ENCODE measurements around the gene LDB2.

The LDB2 gene

DNA sequence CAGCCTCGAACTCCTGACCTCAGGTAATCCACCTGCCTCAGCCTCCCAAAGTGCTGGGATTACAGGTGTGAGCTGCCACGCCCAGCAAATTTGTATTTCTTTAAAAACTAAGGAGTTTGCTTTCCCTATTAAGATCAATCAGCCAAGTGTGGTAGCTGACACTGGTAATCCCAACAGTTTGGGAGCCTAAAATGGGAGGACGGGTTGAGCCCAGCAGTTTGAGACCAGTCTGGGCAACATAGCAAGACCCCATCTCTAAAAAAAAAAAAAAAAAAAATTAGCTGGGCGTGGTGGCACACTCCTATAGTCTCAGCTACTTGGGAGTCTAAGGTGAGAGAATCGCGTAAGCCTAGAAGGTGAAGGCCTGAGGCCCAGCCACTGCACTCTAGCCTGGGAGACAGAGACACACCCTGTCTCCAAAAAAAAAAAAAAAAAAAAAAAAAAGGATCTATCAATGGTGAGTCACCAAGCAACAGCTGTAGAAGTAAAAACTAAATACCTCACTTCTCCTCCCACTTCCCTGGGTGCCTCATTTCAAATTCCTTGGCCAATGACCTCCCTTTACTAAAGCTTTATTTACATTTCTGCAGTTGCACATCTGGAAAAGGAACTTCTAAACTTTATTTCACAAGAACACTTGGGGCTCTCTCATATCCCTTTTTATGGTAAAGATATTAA is 54.5 kb downstream of the LDB2 start:
- no peak for DNase-seq (ENCODE audit: low read depth in 2 of 2)

DNA sequence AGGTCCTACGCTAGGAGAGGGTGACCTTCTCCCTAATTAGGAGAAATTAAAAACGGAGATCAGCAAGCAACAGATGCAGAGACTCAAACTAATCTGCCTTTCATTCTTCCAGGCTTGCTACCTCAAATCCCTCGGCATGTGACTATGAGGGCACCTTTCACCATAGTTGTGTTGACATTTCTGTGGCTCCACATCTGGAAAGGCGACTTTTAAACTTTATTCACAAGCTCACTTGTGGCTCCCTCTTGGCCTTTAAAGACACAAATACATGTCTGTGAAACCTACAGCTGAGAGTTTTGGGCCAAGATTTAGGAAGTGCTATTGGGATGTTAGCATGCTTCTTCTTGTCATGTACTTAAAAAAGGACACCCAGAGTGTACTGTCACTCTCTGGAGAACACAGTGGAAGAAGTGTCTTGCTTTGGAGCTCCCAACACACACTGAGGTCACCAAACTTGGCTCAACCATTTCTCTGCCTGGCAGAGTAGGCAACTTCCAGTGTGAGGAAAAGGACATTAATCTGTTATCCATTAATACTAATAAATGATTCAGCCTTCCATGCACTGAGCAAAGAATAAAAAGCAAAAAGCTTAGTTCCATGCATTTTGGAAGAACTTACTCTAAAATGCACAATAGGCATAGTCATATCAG is 60.1 kb downstream of the LDB2 start:
- no peak for DNase-seq (ENCODE audit: low read depth in 2 of 2)

DNA sequence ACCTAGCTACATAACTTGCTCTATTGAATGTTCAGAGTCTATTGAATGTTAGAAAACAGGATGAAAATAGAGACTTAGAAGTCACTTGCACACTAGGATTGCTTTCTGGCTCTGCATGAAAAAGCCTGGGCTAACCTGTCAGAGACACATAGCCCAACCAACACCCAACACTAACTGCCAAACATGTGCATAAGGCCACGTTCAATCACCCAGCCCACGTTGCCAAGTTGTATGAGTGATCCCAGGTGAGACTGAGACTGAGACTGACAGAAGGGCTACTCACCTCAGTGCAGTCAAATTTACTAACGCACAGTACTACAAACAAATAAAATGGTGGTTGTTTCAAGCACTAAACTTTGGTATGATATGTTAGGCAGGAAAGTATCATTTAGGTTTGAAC is 61.0 kb downstream of the LDB2 start:
- no peak for DNase-seq (ENCODE audit: low read depth in 2 of 2)

DNA sequence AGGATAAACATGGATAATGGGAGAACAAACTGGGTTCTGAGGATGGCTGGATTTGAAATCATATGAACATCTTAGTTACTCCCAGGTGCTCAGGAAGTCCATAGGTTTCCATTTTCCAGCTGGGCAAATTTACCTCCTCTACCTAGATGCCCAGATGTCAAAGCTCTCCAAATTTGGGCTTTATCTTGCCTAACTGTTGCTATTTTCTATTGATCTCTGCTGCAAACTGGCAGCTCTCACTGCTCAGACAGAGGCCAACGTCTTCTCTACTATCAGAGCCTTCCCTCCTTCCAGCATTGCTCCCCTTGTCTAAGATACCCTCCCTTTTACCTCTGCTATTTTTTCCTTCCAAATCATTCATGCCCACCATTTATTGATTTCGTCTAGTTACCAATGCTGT is 62.1 kb downstream of the LDB2 start:
- no peak for DNase-seq (ENCODE audit: low read depth in 2 of 2)

DNA sequence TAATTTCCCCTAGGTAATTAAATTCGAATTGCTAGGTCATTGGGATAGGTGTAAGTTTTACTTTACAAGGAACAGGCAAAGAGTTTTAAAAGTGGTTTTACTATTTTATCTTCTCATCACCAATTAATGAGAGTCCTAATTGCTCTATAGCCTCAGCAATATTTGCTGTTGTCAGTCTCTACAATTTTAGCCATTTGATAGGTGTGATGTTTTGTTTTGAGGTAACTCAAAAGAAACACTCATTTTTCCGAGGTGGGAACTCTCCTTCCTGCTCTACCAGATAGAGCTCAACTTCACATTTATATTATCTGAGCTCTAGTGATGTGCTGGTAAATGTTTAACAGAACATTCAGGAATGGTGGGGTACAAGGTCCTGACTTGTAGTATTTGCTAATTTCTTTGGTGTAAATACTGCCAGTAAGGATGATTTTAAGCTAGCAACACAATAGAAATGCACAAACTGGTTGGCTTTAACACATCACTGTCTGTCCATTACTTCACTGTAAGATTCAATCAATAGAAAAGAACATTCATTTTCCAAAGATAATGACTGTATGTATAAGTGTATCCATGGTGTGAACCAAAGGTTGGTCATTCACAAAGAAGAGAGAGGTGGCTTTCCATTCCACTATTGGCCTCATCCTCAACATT is 62.7 kb downstream of the LDB2 start:
- DNase-seq (ENCODE audit: low read depth in 2 of 2): no peak

DNA sequence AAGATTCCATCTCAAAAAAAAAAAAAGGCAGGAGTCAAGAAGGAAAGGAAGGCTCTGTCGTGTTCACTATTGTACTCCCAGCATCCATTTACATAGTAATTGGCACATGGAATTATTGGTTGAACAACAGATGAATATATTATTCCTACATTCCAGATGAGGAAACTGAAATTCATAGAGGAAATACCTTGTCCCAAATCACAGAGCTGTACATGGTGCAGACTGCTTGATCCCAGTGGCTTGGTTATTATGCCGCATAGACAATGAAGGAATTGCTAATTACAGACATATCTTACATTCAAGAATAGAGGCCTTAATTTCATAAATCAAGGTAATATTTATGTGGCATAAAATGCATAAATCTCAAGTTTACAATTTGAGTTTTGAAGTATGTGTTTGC is 63.6 kb downstream of the LDB2 start:
- no peak for DNase-seq (ENCODE audit: low read depth in 2 of 2)

DNA sequence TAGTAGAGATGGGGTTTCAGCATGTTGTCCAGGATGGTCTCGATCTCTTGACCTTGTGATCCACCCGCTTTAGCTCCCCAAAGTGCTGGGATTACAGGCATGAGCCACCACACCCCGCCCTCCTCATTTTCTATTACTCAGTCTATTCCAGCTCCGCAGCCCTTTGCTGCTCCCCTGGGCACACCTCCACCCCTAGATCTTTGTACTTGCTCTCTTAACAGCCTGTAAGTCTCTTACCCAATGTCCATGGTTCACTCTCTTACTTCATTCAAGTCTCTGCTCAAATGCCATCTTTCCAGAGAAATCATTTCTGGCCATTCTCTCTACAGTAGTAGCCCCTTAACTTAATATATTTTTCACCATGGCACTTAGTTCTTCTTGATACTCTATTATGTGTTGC is 64.7 kb downstream of the LDB2 start:
- DNase-seq (ENCODE audit: low read depth in 2 of 2): no peak

DNA sequence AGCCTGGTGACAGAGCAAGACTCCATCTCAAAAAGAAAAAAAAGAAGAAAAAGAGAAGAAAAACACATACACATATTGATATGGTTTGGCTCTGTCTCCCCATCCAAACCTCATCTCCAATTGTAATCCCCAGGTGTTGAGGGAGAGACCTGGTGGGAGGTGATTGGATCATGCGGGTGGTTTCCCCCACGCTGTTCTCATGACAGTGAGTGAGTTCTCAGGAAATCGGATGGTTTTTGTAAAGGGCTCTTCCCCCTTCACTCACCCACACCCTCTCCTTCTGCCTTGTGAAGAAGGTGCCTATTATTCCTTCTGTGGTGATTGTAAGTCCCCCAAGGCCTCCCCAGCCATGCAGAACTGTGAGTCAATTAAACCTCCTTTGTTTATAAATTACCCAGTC is 68.4 kb downstream of the LDB2 start:
- DNase-seq (ENCODE audit: low read depth in 2 of 2): no peak

DNA sequence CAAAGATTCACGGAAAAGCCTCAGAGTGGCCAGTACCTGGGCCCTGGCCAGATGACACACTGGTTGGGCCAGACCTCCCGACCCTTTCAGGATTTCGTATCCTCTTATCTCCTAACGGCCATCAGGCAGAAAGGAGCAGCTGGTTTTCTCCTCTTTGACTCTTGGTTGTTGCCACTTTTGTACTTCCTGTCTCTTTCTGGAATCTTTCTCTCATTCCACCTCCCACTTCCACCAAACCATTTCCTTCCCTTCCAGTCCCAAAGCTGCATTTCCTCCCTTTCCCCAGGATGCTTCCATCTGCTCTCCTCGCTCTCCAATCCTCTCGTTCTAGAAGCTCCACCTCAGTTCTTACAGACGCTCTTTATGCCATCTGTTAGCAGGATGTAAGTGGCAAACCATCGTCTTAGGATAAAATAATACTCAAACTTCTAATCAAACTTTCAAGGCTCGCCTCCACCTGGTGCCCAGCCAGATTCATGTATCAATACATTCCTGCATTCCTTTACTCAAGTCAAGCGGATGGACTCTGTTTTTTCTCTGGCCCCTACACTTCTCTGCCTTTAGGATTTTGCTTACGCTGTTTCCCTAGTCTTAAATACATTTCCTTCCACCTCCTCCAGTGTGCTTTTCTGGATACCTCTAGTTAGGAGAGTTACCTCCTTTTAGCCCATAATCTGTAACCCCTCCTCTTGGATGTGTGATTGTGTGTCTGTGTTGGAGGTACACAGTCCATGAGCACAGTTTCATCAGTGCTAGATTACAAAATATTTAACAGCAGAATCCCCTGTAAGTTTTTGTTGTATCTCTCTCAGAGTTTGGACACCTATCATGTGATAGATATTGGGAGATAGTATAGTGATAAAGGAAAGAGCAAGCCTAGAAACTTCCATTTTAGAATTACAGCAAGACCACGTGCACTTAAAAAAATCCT is 70.4 kb downstream of the LDB2 start:
- DNase-seq (ENCODE audit: low read depth in 2 of 2): no peak

DNA sequence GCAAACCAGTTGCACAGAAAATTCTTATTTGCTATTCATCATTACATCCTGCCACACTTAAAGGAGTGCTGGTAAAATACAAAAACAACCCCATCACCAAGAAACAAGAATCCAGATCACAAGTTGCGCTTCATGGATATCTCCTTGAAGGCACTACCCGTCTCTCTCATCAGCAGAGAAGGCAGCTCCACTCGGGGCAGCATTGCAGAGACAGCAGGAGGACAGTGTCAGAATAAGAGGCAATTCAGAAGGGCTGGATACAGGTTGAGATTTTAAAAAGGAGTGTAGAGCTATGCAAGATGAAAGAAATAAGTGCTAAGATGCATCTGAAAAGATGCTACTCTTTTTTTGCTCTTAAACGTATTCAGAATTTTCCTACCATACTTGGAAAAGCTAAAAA is 71.4 kb downstream of the LDB2 start:
- DNase-seq (ENCODE audit: low read depth in 2 of 2): no peak

DNA sequence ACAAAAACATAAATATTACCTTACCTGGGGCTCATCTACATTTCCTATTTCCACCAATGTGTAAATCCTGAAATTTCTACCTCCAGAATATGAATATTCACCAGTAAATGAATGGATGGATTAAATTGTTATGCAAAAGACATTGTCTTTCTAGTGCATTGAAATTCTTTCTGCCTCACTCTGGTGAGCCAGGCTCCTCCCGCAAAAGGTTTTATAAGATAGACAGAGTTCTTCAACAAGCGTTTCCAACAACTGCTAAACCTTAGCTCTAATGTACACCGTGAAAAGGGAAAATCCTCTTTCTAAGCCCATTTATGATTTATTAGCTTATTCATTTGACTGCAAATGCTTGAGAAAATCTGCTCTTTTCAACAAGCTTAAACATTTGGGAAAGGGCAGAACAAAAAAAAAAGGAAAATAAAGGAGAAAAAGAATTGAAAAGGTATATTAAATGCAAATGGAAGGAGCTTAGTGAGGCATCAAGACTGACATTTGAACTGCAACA is 72.0 kb downstream of the LDB2 start:
- DNase-seq (ENCODE audit: low read depth in 2 of 2): no peak

DNA sequence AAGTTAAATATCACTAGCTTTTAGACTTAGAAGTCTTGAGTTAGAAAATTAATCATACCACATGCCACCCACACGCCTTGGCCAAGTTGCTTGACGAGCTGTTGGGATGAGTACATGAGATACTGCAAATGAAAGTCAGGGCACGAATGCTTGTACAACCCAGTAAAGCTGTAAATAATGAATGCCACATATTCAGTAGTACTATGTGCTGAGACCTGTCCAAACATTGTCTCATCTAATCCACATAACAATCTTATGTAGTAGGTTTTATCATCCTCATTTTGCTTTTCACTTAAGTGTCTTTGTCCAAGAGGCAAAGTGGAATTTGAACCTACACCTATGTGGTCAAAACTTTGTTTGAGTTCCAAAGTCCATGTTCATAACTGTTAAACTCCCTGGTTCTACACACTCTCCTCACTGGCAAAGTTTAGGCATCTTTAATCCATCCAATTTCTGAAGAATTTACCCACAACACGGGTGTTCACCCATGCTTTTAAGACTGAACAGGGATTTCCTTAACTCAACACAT is 74.1 kb downstream of the LDB2 start:
- no peak for DNase-seq (ENCODE audit: low read depth in 2 of 2)

DNA sequence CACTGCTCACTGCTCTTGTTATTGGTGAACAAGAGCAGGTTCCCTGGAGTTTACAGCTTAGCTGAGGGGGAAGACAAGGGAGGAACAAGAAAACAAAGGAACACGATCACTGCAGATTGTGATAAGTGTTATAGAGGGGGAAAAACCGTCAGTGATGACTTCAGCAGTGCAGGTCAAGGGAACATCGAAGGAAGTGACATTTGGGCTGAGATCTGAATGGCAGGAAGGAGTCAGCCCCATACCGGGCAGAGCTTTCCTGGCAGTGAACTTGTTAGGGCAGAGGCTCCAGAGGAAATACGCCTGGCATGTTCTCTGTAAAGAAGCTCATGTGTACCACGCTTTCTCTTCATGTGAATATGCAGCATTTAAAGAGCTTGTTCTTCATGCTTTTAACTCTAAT is 78.1 kb downstream of the LDB2 start:
- DNase-seq (ENCODE audit: low read depth in 2 of 2): no peak

DNA sequence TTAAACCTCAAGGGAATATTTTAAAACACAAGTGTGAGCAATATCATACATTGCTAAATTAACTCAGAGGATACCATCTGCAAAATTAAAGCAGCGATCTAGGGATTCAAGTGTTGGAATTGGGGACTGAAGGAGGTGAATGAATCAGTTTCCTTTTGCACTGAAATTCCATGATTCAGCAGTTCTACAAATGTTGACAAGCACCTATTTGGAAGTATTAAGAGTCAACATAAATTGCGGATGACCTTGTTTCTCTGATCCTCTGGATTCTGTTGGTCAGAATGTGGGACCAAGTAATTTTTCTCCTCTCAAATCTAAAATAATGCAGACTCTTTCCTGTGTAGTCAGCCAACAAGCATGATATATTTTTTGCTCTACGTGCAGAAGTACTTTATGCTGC is 78.8 kb downstream of the LDB2 start:
- DNase-seq (ENCODE audit: low read depth in 2 of 2): no peak

DNA sequence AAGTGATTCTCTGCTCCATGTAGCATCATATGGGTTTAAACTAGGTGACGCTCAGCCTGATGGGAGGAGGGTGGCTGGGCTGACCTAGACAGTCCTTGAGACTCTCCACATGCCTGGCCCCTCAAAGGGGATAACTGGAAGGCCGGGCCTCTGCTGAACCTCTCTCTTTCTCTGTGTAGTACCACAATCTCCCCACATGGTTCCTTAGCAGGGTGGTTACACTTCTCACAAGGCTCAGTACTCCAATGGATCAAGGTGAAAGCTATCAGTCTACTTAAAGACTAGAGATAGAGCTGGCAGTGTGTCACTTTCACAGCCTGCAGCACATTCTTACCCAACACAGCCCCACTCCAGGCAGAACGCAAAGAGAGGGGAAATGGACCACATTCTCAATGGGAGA is 80.4 kb downstream of the LDB2 start:
- no peak for DNase-seq (ENCODE audit: low read depth in 2 of 2)

DNA sequence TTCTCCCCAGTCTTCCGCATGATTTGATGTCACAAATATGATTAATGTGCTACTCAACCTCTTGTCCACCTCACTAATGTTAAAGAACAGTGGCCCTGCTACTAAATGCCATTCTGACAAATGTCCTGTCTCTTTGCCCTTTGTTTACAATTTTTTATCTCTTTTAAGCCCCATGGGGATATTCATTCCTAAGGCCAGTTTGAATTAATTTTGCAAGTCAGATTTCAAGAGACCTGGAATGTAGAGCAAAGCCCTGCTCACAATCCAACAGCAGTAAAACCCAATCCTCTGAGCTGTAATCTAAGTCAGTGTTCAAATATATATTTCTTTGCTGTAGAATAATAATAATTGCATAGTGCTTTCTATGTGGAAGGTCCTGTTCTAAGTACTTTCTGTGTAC is 81.2 kb downstream of the LDB2 start:
- DNase-seq (ENCODE audit: low read depth in 2 of 2): no peak

DNA sequence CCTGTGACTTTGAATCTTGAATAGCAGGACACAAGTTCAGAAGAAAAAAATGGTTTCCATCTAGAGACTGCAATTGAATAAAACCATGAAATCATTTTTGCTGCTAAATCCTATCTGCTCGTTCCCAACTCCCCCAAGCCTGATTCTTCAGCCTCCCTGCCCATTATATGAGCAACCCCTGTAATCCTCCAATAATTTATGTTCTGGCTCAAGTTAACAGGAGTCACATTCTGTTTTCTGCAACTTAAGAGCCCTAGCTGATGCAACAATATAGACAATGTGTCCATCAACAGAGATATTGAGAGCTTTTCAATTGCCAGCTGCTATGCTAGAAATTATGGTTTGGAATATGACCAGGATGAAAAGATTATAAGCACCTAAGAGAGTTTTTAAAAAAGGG is 84.1 kb downstream of the LDB2 start:
- DNase-seq (ENCODE audit: low read depth in 2 of 2): no peak

DNA sequence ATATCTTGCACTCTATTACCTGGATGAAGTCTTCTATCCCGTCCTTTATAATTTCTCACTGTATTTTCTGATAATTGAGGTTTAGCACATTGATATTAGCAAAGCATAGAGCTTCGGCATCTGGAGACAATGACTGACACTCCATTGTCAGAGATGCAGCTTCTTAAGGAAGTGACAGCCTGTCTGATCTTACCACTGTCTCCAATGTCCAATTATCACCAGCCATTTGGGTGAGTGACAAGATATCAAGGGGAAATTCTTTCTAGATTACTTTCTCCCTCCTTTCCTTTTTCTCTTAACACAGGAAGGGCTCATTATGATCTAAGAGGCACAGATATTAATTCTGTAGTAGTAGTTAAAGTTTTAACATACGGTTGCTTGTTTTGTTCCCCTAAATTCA is 86.4 kb downstream of the LDB2 start:
- no peak for DNase-seq (ENCODE audit: low read depth in 2 of 2)

DNA sequence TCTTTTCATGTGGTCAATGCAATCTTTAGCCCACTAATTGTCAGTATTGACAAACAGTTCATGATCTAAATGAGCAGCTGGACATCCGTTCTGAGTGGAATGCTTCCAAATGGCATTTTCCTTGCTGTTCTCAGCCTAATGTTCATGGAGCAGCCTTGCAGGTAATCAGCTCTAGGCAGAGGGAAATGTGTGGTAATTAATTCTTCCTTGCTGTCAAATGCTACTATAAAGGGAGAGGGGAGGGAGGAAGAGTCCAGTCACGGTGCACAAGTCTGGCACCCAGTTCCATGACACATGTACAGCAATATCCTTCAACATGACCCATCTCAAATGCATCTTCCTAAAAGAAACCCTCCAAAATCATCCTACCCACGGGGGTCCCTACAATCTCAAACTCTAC is 88.5 kb downstream of the LDB2 start:
- no peak for DNase-seq (ENCODE audit: low read depth in 2 of 2)

DNA sequence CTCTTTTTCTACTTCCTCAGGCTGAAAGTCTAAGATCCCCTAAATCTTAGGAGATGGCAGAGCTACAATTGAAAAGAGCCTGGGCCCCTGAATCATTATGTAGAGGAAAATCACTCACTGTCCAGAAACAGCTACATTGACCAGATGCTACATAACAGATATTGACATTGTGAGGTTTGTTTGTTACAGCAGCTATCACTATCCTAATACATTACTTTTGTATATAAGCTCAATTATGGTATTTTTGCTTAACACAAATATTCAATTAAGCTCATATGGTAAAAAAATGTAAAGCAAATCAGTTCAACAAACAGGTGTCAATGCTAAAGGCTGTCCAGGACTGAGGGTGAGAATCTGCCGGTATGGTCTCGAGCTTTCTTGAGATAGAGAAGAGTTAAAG is 89.4 kb downstream of the LDB2 start:
- no peak for DNase-seq (ENCODE audit: low read depth in 2 of 2)

DNA sequence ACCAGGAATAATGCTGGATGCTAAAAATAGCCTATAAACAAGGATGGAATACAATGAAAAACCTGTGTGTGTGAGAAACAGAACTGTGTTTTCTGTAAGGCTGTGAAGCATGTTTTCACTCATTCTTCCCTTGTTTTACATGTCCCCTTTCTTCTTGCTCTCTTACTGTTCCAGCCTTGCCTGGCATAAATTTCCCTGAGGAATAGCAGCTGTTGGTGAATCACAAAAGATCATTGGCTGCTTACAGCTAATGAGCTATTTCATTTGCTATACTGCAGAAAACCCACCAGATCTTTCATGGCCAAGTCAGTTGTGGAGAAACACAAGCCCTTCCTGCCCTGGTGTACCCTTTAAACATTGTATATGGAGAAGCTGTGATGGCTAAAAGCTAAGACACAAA is 91.1 kb downstream of the LDB2 start:
- no peak for DNase-seq (ENCODE audit: low read depth in 2 of 2)

DNA sequence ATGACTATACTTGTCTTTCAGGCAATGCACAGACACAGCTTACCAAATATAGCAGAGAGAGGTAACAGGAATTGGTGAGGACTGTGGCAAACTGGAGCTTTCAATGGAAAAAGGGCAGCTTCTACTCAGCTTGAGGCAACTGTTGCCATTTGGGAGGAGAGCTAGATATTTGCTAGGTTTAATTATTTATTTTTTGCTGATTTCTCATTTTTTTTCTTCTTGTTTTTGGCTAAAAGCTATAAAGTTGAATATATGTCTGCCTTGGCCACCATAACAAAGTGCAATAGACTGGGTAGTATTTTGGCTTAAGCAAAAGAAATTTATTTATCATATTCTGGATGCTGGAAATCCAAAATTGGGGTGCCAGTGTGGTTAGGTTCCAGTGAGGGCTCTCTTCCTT is 93.9 kb downstream of the LDB2 start:
- DNase-seq (ENCODE audit: low read depth in 2 of 2): no peak
